ENCODE measurements around the gene HFM1.
"Not testable (repeated sequence)": the region's sequence is repeated elsewhere in the genome, so short reads cannot be mapped to it uniquely, and the experiment has no call there.

Gene HFM1

DNA sequence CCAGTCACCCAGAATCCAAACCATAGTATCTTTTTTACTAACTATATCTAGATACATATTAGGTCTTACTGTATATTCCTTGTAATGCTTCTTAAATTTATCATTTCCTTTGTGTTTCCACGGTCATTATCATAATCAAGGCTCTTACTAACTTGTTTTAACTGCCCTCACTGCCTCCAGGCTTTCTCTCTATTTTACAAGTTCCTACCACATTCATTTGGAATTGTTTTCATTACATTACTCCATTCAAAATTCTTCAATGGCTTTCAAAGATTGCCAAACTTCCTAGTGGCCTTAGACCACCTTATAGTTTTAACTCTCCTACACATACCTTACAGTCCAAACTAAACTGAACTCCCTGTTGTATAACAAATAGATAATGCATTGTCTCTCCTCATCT lies 6.3 kb downstream of the HFM1 start:
- no peak overlapping the region for H3K4me3 ChIP-seq (ENCODE audit: low read depth, low read length)
- TF ChIP-seq, protein P1, sequence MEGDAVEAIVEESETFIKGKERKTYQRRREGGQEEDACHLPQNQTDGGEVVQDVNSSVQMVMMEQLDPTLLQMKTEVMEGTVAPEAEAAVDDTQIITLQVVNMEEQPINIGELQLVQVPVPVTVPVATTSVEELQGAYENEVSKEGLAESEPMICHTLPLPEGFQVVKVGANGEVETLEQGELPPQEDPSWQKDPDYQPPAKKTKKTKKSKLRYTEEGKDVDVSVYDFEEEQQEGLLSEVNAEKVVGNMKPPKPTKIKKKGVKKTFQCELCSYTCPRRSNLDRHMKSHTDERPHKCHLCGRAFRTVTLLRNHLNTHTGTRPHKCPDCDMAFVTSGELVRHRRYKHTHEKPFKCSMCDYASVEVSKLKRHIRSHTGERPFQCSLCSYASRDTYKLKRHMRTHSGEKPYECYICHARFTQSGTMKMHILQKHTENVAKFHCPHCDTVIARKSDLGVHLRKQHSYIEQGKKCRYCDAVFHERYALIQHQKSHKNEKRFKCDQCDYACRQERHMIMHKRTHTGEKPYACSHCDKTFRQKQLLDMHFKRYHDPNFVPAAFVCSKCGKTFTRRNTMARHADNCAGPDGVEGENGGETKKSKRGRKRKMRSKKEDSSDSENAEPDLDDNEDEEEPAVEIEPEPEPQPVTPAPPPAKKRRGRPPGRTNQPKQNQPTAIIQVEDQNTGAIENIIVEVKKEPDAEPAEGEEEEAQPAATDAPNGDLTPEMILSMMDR (IDR thresholded peaks at IDR 0.05; ENCODE audit: borderline replicate concordance, insufficient read depth, low read depth, low read length) = no peak

DNA sequence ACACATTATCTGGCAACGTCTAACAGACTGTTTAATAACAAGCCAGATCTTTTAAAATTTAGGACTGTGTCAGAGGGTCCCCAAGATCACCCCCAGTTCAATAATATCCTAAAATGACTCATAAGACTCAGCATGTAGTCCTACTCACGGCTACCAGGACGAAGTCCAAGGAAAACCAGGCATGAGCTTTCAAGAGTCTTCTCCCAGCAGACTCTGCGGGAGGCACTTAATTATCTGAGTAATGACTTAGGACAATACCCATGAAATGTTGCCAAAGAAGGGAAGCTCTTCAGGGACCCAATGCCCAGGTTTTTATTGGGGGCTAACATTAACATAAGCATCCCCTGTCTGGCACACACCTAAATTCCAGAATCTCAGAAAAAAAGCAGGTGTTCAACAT lies 7.0 kb downstream of the HFM1 start:
- no peak overlapping the region for H3K4me3 ChIP-seq (ENCODE audit: low read depth, low read length)
- TF ChIP-seq, protein P1 (IDR thresholded peaks at IDR 0.05; ENCODE audit: borderline replicate concordance, insufficient read depth, low read depth, low read length) = no peak

DNA sequence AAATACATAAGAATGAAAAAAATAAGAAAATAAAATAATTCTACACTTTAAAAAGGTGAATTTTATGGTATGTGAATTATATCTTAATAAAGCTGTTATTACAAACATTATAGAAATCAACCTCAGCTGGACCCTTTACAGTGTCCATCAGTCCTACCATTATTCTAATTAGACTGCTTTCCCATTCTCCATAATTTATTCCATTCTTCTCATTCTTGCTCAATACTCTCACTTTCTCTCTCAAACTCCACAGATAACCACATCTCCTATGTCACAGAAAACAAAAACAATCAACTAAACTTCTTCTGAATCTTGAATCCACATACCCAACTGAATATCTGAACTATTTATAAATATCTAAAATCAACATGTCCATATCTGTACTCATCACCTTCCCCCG lies 11.6 kb downstream of the HFM1 start:
- TF ChIP-seq, protein P1 (IDR thresholded peaks at IDR 0.05; ENCODE audit: borderline replicate concordance, insufficient read depth, low read depth, low read length) = no peak
- no peak overlapping the region for H3K4me3 ChIP-seq (ENCODE audit: low read depth, low read length)

DNA sequence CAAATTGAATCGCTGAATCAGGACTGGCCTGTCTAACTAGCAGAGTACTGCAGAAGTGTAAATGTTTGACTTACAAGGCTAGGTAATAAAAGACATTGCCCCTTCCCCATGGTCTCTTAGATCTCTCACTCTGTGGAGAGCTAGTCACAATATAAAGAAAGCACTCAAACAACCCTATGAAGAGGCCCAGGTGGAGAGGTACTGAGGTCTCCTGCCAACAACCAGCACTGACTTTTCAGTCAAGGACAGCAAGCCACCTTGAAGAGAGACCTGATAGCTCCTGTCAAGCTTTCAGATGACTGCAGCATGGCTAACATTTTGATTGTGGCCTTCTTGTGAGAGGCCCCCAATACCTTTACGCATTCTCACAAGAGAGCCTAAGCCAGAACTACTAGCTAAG lies 18.5 kb downstream of the HFM1 start:
- TF ChIP-seq, protein P1 (IDR thresholded peaks at IDR 0.05; ENCODE audit: borderline replicate concordance, insufficient read depth, low read depth, low read length) = no peak
- H3K4me3 ChIP-seq (ENCODE audit: low read depth, low read length) = no peak overlapping the region

DNA sequence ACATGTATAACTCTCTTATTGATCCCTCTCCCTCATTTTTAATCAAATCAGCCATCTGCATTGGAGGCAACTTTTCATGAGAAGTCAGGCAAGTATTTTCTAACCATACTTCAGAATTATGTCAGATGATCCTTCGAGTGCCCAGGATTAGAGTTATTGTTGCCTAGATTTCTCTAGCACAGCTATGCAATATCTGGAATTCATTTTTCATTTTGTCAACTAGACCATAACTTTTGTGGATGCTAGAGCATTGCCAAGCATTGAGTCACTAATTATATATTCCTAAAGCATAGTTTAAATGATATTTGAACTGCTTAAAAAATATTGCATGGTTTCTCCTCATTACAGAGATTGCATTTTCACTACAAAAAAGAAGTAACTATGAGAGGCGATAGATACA lies 21.2 kb downstream of the HFM1 start:
- no peak overlapping the region for H3K4me3 ChIP-seq (ENCODE audit: low read depth, low read length)
- TF ChIP-seq, protein P1 (IDR thresholded peaks at IDR 0.05; ENCODE audit: borderline replicate concordance, insufficient read depth, low read depth, low read length) = no peak

DNA sequence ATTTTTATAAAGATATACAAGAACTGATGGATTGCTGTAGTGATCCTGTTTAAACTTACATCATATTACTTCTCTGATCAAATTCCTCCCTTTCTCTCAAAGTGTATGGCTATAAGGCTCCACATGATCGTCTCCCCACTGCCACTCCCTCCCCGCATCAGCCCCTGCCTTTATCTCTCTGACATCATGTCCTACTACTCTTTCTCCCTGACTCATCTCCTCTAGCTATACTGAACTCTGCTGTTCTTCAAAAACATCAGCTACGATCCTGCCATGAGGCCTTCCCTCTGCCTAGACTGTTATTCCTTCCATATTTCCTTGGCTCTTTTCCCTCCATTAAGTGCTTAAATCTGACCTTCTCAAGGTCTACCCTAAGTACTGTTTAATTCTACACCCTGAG lies 22.8 kb downstream of the HFM1 start:
- TF ChIP-seq, protein P1 (IDR thresholded peaks at IDR 0.05; ENCODE audit: borderline replicate concordance, insufficient read depth, low read depth, low read length) = no peak
- no peak overlapping the region for H3K4me3 ChIP-seq (ENCODE audit: low read depth, low read length)

DNA sequence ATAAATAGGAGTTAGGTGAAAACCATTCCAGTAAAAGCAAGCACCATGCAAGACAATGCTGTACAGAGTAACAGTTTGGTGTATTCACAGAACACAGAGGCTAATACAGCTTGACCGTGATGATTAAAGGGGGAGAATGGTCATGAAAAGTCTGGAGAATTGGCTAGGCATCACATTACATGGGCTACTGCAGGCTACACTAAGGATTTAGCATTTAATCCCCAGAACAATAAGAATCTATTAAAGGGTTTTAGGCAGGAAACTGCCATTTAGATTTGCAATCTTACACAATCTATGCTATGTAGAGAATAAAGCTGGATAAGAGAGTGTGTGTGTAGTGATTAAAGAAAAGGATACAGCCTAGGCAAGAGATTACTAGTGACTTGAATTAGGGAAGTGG lies 30.6 kb downstream of the HFM1 start:
- TF ChIP-seq, protein P1 (IDR thresholded peaks at IDR 0.05; ENCODE audit: borderline replicate concordance, insufficient read depth, low read depth, low read length) = no peak
- H3K4me3 ChIP-seq (ENCODE audit: low read depth, low read length) = no peak overlapping the region

DNA sequence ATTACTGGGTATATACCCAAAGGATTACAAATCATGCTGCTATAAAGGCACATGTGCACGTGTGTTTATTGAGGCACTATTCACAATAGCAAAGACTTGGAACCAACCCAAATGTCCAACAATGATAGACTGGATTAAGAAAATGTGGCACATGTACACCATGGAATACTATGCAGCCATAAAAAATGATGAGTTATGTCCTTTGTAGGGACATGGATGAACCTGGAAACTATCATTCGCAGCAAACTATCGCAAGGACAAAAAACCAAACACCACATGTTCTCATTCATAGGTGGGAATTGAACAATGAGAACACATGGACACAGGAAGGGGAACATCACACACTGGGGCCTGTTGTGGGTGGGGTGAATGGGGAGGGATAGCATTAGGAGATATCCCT lies 32.4 kb downstream of the HFM1 start:
- H3K4me3 ChIP-seq (ENCODE audit: low read depth, low read length) = not testable (repeated sequence)

All from GM12875 (cell line).